ENCODE measurements around the gene RPAIN. TPM values are rescaled to one million over a fixed set of nuclear protein-coding genes. Genes with fewer than 3 reads are reported as not detected.

The RPAIN gene
- total RNA-seq (10 to 100 TPM; 57.7 to 72.7 TPM), total RNA-seq (58.6 to 88.8 reads per million in 2 donors)

GRCh38 chr17:5419959-5420653 is at the start of gene RPAIN:
Gene RPAIN (plus strand): TSS chr17:5420182. CDS start chr17:5420211, 29 bp downstream.
- Mint-ChIP-seq H3K27me3 (no peaks in the 10 kb centered on the region), H3K36me3 (ENCODE audit: low read depth) (no peaks in the 10 kb centered on the region), H3K4me3 (peak within 1 kb of the TSS; percentile 96), H3K27ac (peak within 1 kb of the TSS; percentile 97), H3K4me1 (peaks cover 19% of the 10 kb centered on the region)
- peak; percentile 76 for ATAC-seq
- DNase-seq = peak; percentile 69 to 77 (median 70)
- no peaks in the 10 kb centered on the region for H3K9me3 ChIP-seq (ENCODE audit: control insufficient read depth, low read length, poor library complexity, severe bottlenecking)

DNA sequence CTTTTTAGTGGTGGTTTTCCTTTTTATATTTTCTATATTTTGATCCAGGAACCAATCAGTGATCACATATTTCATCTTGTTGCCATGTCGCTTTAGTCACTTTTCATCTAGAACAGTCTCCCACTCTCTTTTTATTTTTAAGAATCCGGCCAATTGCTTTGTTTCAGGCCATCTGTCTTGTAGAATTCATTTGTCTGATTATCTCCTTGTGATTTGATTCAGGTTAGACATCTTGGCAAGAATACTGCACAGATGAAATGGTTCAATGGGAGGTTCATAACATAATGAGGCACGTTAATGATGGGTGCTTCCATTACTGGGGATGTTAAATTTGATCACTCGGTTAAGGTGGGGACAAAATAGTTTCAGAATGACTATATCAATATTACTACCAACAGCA is 49.6 kb upstream of the RPAIN start:
- Mint-ChIP-seq H3K27ac (peak overlapping the region; percentile 41), H3K4me3 (no peak overlapping the region), H3K4me1 (peaks cover 2% of the 10 kb centered on the region), H3K27me3 (no peaks in the 10 kb centered on the region), H3K36me3 (ENCODE audit: low read depth) (peaks cover 3% of the 10 kb centered on the region)
- ATAC-seq (no peak), DNase-seq (no peak)
- no peaks in the 10 kb centered on the region for H3K9me3 ChIP-seq (ENCODE audit: control insufficient read depth, low read length, poor library complexity, severe bottlenecking)

GRCh38 chr17:5373112-5373511 is 46.9 kb upstream of the RPAIN start:
- H3K4me1 Mint-ChIP-seq = peaks cover 2% of the 10 kb centered on the region
- H3K27ac Mint-ChIP-seq = peak overlapping the region; percentile 39
- no peak overlapping the region for H3K4me3 Mint-ChIP-seq
- DNase-seq (no peak), ATAC-seq (no peak)
- H3K36me3 Mint-ChIP-seq (ENCODE audit: low read depth) = peaks cover 3% of the 10 kb centered on the region
- H3K27me3 Mint-ChIP-seq = no peaks in the 10 kb centered on the region
- no peaks in the 10 kb centered on the region for H3K9me3 ChIP-seq (ENCODE audit: control insufficient read depth, low read length, poor library complexity, severe bottlenecking)

DNA sequence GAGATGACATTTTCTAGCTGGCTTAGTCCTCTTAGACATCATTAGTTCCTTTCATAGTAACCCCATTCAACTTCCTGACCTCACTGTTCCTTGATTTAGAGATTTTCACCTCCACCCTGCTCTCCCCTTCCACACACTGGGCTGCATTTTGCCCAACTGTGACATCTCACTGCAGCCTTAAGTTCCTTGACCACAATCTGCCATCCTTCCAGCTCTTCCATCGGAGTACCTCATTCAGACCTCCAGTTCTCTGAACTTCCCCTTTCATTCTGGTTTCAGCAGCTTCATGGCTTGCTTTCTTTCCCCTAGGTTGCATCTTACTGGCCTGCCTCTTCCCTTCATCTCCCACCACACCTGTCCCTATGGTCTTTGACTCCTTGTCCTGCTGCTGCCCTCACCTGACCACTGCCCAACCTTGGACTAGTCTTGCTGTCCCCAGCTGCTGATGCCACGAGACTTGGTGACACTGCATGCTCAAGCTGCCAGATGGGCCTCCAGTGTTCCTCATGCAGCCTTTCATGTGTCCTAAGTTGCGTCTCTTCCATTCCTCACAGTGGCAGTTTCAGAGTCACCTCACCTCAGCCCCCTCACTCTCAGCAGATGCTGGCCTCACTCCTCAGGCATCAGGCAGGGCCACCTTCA is 41.3 kb upstream of the RPAIN start:
- peaks cover 18% of the 10 kb centered on the region for H3K36me3 Mint-ChIP-seq (ENCODE audit: low read depth)
- no peaks in the 10 kb centered on the region for H3K9me3 ChIP-seq (ENCODE audit: control insufficient read depth, low read length, poor library complexity, severe bottlenecking)
- H3K4me1 Mint-ChIP-seq = peaks cover 16% of the 10 kb centered on the region
- no peaks in the 10 kb centered on the region for H3K27me3 Mint-ChIP-seq
- DNase-seq (no peak), ATAC-seq (no peak)
- H3K27ac Mint-ChIP-seq = peak overlapping the region; percentile 90
- H3K4me3 Mint-ChIP-seq = peak overlapping the region; percentile 47

DNA sequence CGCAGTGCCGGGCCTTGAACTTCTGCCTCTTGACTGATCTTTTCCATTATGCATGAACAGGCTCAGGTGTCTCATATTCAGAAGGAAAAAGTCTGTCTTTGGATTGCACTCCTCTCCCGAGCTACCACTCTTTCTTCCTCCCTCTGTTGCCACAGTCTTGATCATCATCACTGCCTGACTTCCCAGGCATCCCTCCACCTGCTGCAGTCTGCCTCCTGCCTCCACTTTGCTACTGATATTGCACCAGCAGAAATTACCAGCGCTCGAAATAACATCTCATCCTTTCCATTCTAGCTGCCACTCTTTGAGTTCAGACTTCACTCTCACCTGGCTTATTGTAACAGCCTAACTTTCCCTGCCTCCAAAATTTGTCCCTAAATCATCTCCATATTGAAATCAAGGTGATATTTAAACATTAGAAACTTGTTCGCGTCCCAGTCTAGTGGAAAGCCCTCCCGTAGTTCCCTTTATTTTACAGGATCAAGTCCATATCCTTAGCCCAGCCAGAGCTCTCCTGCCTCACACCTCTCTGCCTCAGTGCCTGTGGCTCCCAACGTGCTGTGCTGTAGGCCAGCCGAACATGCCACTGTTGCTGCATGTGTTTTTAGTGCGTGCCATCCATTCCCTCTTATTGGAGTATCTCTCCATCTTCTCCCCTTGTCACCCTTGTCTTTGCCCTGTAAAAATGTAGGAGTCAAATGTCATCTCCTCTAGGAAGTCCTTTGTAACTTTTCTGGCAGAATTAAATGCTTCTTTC is 40.5 kb upstream of the RPAIN start:
- Mint-ChIP-seq H3K36me3 (ENCODE audit: low read depth) (peaks cover 17% of the 10 kb centered on the region), H3K27ac (peak overlapping the region; percentile 90), H3K4me3 (peak overlapping the region; percentile 60), H3K27me3 (no peaks in the 10 kb centered on the region), H3K4me1 (peaks cover 15% of the 10 kb centered on the region)
- no peak for ATAC-seq
- H3K9me3 ChIP-seq (ENCODE audit: control insufficient read depth, low read length, poor library complexity, severe bottlenecking) = no peaks in the 10 kb centered on the region
- no peak for DNase-seq

DNA sequence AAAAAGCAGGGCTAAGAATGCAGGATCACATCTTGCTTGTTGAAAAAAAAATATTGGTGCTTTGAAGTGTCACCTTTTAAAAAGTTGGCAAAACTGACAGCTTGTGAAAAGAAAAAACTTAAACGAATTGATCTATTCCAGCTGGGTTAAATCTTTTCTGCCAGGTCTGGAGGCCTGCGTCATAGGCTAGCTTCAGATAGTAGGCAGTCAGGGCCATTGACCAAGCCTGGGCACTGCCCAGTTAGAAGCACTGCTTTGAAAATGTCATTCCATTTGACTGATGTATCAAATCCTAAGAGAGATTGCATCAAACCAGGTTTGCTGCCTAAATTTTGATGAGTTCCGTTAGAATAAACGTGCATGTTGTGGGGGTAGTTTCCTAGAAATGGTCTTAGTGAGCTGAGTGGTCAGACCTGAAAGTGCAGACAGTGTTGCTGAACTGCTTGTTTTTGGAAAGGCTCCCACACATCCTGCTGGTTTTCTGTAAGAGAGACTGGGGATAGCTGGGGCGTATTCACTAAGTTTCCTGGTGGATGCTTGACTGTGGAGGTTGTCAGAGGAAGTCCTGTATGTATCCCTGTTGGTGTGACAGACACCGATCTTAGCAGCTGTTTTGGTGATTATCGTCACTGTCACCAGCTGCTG is 39.4 kb upstream of the RPAIN start:
- no peak for ATAC-seq
- Mint-ChIP-seq H3K4me1 (peaks cover 15% of the 10 kb centered on the region), H3K27me3 (no peaks in the 10 kb centered on the region), H3K4me3 (no peak overlapping the region), H3K36me3 (ENCODE audit: low read depth) (peaks cover 17% of the 10 kb centered on the region), H3K27ac (peak overlapping the region; percentile 90)
- no peaks in the 10 kb centered on the region for H3K9me3 ChIP-seq (ENCODE audit: control insufficient read depth, low read length, poor library complexity, severe bottlenecking)
- no peak for DNase-seq

DNA sequence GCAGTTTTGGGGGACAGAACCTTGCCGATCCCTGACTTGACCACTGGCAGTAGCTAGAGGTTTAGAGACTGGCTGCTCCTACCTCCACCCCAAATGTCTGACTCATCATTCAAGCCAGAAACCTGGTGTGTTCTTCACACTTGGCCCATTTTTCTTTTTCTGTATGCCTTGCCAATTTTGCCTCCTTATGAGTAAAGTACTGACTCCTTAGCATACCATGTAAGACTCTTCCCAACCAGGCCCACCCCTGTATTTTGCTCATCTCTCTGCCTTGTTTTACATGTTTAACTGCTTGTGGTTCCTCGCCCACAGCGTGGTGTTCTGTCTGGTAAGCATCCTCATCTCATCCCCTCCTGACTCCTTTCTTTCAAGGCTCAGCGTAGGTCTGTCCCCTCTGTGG is 38.4 kb upstream of the RPAIN start:
- H3K4me3 Mint-ChIP-seq = no peak overlapping the region
- peaks cover 15% of the 10 kb centered on the region for H3K4me1 Mint-ChIP-seq
- peaks cover 17% of the 10 kb centered on the region for H3K36me3 Mint-ChIP-seq (ENCODE audit: low read depth)
- no peaks in the 10 kb centered on the region for H3K9me3 ChIP-seq (ENCODE audit: control insufficient read depth, low read length, poor library complexity, severe bottlenecking)
- H3K27ac Mint-ChIP-seq = peak overlapping the region; percentile 74
- DNase-seq = no peak
- no peaks in the 10 kb centered on the region for H3K27me3 Mint-ChIP-seq
- ATAC-seq = no peak

DNA sequence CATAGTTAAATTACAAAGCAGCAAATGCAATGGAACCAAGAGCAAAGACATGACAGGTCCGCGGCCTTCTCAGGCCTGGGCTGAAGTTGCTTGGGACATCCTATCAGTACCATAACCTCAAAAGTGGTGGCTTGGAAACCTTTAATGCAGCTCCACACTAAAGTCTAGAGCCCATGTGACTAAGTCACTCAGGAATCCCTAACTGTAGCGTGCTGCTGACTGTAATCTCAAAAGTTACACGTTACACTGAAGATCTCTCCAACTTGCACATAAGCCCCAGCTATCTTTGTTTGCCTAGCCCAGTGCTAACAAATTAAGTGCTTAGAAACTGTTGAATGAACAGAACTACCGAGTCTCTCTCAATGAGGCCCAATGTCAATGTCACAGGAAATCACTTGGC is 28.3 kb upstream of the RPAIN start:
- H3K4me1 Mint-ChIP-seq = peaks cover 14% of the 10 kb centered on the region
- H3K9me3 ChIP-seq (ENCODE audit: control insufficient read depth, low read length, poor library complexity, severe bottlenecking) = no peaks in the 10 kb centered on the region
- ATAC-seq (no peak), DNase-seq (no peak)
- H3K4me3 Mint-ChIP-seq = no peak overlapping the region
- peaks cover 18% of the 10 kb centered on the region for H3K36me3 Mint-ChIP-seq (ENCODE audit: low read depth)
- H3K27me3 Mint-ChIP-seq = no peaks in the 10 kb centered on the region
- peak overlapping the region; percentile 59 for H3K27ac Mint-ChIP-seq

- ATAC-seq = no peak
- Mint-ChIP-seq H3K36me3 (ENCODE audit: low read depth) (peaks cover 14% of the 10 kb centered on the region), H3K4me3 (no peak overlapping the region), H3K4me1 (peaks cover 9% of the 10 kb centered on the region), H3K27me3 (no peaks in the 10 kb centered on the region), H3K27ac (peak overlapping the region; percentile 57)
- H3K9me3 ChIP-seq (ENCODE audit: control insufficient read depth, low read length, poor library complexity, severe bottlenecking) = no peaks in the 10 kb centered on the region
- no peak for DNase-seq
Measured at GRCh38 chr17:5396612-5397011, 23.4 kb upstream of the RPAIN start.

DNA sequence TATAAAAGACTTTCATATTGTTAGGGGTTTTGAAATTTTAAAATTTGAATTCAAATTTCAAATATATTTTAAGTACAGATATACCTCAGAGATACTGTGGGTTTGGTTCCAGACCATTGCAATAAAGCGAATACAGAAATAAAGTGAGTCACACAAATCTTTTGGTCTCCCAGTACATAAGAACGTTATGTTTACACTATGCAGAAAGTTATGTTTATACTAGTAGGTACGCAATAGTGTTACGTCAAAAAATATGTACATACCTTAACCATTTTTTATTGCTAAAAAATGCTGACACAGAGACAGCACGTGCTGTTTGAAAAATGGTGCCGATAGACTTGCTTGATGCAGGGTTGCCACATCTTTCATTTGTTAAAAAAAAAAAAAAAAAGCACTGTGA is 20.2 kb upstream of the RPAIN start:
- H3K27me3 Mint-ChIP-seq = no peaks in the 10 kb centered on the region
- H3K36me3 Mint-ChIP-seq (ENCODE audit: low read depth) = peaks cover 2% of the 10 kb centered on the region
- H3K4me3 Mint-ChIP-seq = no peak overlapping the region
- no peaks in the 10 kb centered on the region for H3K9me3 ChIP-seq (ENCODE audit: control insufficient read depth, low read length, poor library complexity, severe bottlenecking)
- no peaks in the 10 kb centered on the region for H3K4me1 Mint-ChIP-seq
- H3K27ac Mint-ChIP-seq = no peak overlapping the region
- ATAC-seq (no peak), DNase-seq (no peak)

GRCh38 chr17:5405400-5405799 is 14.6 kb upstream of the RPAIN start:
- ATAC-seq (no peak), DNase-seq (no peak)
- Mint-ChIP-seq H3K4me1 (peaks cover 6% of the 10 kb centered on the region), H3K27me3 (no peaks in the 10 kb centered on the region), H3K27ac (no peak overlapping the region), H3K36me3 (ENCODE audit: low read depth) (peaks cover 11% of the 10 kb centered on the region), H3K4me3 (no peak overlapping the region)
- H3K9me3 ChIP-seq (ENCODE audit: control insufficient read depth, low read length, poor library complexity, severe bottlenecking) = no peaks in the 10 kb centered on the region

DNA sequence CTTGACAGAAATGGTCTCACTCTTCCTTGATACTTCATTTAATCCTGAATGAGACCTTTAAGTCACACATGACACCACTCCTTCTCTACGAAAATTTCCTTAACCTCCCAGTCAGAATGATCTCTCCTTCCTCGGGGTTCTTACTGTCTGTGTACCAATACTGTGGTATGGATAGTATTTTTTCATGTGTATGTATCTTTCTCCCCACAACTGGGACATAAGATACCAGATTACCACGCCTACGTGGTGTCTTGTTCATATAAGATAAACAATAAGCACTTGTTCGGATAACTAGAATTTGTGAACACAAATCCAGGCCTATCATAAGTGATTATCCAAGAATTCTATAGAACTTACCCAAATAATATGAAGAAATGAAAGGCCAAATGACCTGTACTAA is 11.8 kb upstream of the RPAIN start:
- H3K4me1 Mint-ChIP-seq = peaks cover 21% of the 10 kb centered on the region
- ATAC-seq = no peak

More for the DNA sequence above, 11.8 kb upstream of the RPAIN start:
- Mint-ChIP-seq H3K27ac (no peak overlapping the region), H3K36me3 (ENCODE audit: low read depth) (peaks cover 17% of the 10 kb centered on the region), H3K4me3 (no peak overlapping the region), H3K27me3 (no peaks in the 10 kb centered on the region)
- H3K9me3 ChIP-seq (ENCODE audit: control insufficient read depth, low read length, poor library complexity, severe bottlenecking) = no peaks in the 10 kb centered on the region
- DNase-seq = no peak

Measured in T-helper 17 cell (primary cell).